B cell (primary cell): ENCODE measurements around the gene XYLB.

Source experiments
- EZH2 ChIP-seq: IDR thresholded peaks from 2 replicates; pipeline ENCODE4 v1.6.1; 2012; ENCODE audit warnings: borderline replicate concordance, low read depth, mild to moderate bottlenecking, moderate library complexity, low read length; ENCODE audit not compliant: insufficient read depth, poor library complexity, severe bottlenecking
- TF ChIP-seq, protein P1 (sequence below): fragments of 200-600 bp; IDR thresholded peaks from one replicate; pipeline ENCODE4 v1.8.0; 2022; ENCODE audit warnings: antibody characterized with exemption, mild to moderate bottlenecking

DNA sequence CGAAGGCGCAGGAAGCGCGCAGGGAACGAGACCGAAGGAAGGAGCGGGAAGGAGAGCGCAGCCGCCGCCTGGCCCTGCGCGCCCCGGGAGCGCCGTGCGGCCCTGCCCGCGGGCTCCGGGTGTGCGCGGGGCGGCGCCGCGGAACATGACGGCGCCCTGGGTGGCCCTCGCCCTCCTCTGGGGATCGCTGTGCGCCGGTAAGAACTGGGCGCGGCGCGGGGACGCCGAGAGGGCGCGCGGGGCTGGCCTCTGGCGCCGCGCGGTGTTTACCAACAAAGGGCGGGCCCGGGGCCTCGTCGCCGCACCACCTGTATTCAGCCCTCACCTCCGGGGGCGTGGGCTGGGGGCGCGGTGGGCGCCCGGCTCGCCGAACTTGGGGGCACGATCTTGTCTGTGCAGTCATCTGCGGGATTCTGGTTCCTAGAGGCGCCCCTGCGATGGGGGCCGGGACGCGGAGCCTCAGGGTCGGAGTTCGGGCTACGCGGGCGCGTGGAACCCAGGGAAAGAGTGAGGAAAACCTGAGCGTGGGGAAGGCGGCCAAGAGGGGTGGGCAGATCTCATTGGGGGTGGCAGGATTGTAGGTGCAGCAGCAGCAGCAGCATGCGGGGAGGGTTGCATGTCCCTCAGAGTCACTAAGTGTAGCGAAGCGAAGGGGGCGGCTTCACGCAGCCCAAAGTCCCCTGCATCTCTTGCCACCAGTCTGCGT is 107.7 kb downstream of the XYLB start:
- TF ChIP-seq, protein P1, sequence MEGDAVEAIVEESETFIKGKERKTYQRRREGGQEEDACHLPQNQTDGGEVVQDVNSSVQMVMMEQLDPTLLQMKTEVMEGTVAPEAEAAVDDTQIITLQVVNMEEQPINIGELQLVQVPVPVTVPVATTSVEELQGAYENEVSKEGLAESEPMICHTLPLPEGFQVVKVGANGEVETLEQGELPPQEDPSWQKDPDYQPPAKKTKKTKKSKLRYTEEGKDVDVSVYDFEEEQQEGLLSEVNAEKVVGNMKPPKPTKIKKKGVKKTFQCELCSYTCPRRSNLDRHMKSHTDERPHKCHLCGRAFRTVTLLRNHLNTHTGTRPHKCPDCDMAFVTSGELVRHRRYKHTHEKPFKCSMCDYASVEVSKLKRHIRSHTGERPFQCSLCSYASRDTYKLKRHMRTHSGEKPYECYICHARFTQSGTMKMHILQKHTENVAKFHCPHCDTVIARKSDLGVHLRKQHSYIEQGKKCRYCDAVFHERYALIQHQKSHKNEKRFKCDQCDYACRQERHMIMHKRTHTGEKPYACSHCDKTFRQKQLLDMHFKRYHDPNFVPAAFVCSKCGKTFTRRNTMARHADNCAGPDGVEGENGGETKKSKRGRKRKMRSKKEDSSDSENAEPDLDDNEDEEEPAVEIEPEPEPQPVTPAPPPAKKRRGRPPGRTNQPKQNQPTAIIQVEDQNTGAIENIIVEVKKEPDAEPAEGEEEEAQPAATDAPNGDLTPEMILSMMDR: no peak
- no peak for TF ChIP-seq EZH2
